H1 (cell line): Measurements from ENCODE around the gene CASZ1. TPM values are rescaled to one million over a fixed set of nuclear protein-coding genes. Genes with fewer than 3 reads are reported as not detected.

Experiments
- CTCF ChIA-PET: fragments of 300-600 bp; sonication (Branson Sonifier 250); formaldehyde crosslinking; loops from one replicate; lab custom pipeline; 2021; ENCODE audit not compliant: partially characterized antibody; lab: Charles Lee
- POLR2A ChIA-PET: fragments of 300-600 bp; sonication (Branson Sonifier 250); formaldehyde crosslinking; loops from one replicate; lab custom pipeline; 2021; ENCODE audit warnings: inconsistent platforms; ENCODE audit not compliant: partially characterized antibody; lab: Charles Lee
- DNase-seq, 2 experiments: peaks; one replicate each; pipeline versions ENCODE4 v3.0.0 to v3.0.0-alpha.2; 2010 to 2022; ENCODE audit warnings: low spot score in 2 of 2, low read depth in 1 of 2, mixed read lengths in 1 of 2
- FAIRE-seq: peaks from 2 replicates; lab custom pipeline; 2011; peaks lifted over from hg19 to GRCh38; lab: Jason Lieb, UNC
- H2AFZ ChIP-seq: 2 replicates; pipeline ENCODE4 v1.8.1; 2012; ENCODE audit warnings: low read length, inconsistent platforms
- H2AK5ac ChIP-seq: 2 replicates; pipeline ENCODE4 v1.6.1; 2013; ENCODE audit warnings: low read depth, low read length
- H2BK120ac ChIP-seq: replicated peaks from 2 replicates; pipeline ENCODE3; 2013; ENCODE audit warnings: low read depth, low read length, inconsistent platforms
- H2BK12ac ChIP-seq: 2 replicates; pipeline ENCODE4 v1.6.1; 2013; ENCODE audit warnings: low read depth, low read length
- H2BK15ac ChIP-seq: 2 replicates; pipeline ENCODE4 v1.6.1; 2013; ENCODE audit warnings: low read length
- H2BK20ac ChIP-seq: 2 replicates; pipeline ENCODE4 v1.6.1; 2013; ENCODE audit warnings: low read length
- H2BK5ac ChIP-seq: 2 replicates; pipeline ENCODE4 v1.6.1; 2013; ENCODE audit warnings: low read depth, low read length
- H3K14ac ChIP-seq: 2 replicates; pipeline ENCODE4 v1.6.1; 2013; ENCODE audit warnings: inconsistent platforms; ENCODE audit not compliant: insufficient read length
- H3K18ac ChIP-seq: 2 replicates; pipeline ENCODE4 v1.6.1; 2013; ENCODE audit warnings: low read length; ENCODE audit errors: extremely low read depth
- H3K23ac ChIP-seq: 2 replicates; pipeline ENCODE4 v1.6.1; 2013; ENCODE audit warnings: inconsistent platforms; ENCODE audit not compliant: insufficient read length
- H3K23me2 ChIP-seq: 2 replicates; pipeline ENCODE4 v1.6.1; 2013; ENCODE audit warnings: low read depth, low read length
- H3K27ac ChIP-seq: 2 replicates; pipeline ENCODE4 v1.6.1; 2011; ENCODE audit warnings: low read depth, low read length, inconsistent platforms
- H3K27me3 ChIP-seq, 4 experiments: replicated peaks in 1 of 4; 1 replicate in 1 of 4; 2 replicates in 3 of 4; pipeline versions ENCODE4 v1.6.1 to v1.8.1; 2011 to 2013; ENCODE audit warnings: low read length in 3 of 4, mild to moderate bottlenecking in 3 of 4, inconsistent platforms in 2 of 4, mixed read lengths in 2 of 4, moderate library complexity in 1 of 4; ENCODE audit not compliant: control insufficient read depth in 3 of 4, insufficient read depth in 3 of 4; ENCODE audit errors: extremely low read depth in 1 of 4
- H3K36me3 ChIP-seq, 4 experiments: 2 replicates each; pipeline versions ENCODE4 v1.6.1 to v1.8.1; 2011 to 2013; ENCODE audit warnings: mild to moderate bottlenecking in 4 of 4, low read length in 3 of 4, moderate library complexity in 2 of 4, control low read depth in 1 of 4, inconsistent platforms in 1 of 4; ENCODE audit not compliant: insufficient read depth in 4 of 4, control insufficient read depth in 2 of 4
- H3K4ac ChIP-seq: replicated peaks from 2 replicates; pipeline ENCODE3; 2013; ENCODE audit warnings: low read length, low read depth, mixed read lengths, inconsistent platforms; ENCODE audit not compliant: insufficient read length
- H3K4me1 ChIP-seq, 4 experiments: replicated peaks in 1 of 4; 1 replicate in 1 of 4; 2 replicates in 3 of 4; pipeline versions ENCODE4 v1.6.1 to v1.8.1; 2011 to 2013; ENCODE audit warnings: low read length in 3 of 4, inconsistent platforms in 2 of 4, mixed read lengths in 1 of 4; ENCODE audit not compliant: insufficient read depth in 4 of 4, control insufficient read depth in 3 of 4
- H3K4me2 ChIP-seq, 2 experiments: 2 replicates each; pipeline versions ENCODE4 v1.6.1 to v1.8.1; 2011 to 2013; ENCODE audit warnings: low read depth in 2 of 2, low read length in 2 of 2, control low read depth in 1 of 2, inconsistent platforms in 1 of 2, mild to moderate bottlenecking in 1 of 2; ENCODE audit not compliant: insufficient read depth in 1 of 2
- H3K4me3 ChIP-seq, 4 experiments: fragments of 200-600, 300-600 bp in 1 of 4; sonication (generic), shearing (Covaris generic), sonication (Bioruptor Twin) in 1 of 4; 2 replicates each; pipeline versions ENCODE4 v1.5.1 to v1.8.1; 2011 to 2016; ENCODE audit warnings: low read length in 4 of 4, low read depth in 3 of 4, control low read depth in 2 of 4, inconsistent platforms in 2 of 4, mild to moderate bottlenecking in 2 of 4, mixed read lengths in 1 of 4, moderate library complexity in 1 of 4; ENCODE audit not compliant: insufficient read depth in 2 of 4; ENCODE audit errors: extremely low read depth in 1 of 4
- H3K56ac ChIP-seq: replicated peaks from 2 replicates; pipeline ENCODE3; 2013; ENCODE audit warnings: low read depth, mild to moderate bottlenecking, mixed read lengths, low read length, inconsistent platforms; ENCODE audit not compliant: insufficient read length
- H3K79me1 ChIP-seq: 2 replicates; pipeline ENCODE4 v1.6.1; 2013; ENCODE audit warnings: low read depth, low read length, control low read depth
- H3K79me2 ChIP-seq, 2 experiments: 2 replicates each; pipeline versions ENCODE4 v1.6.1 to v1.8.1; 2012 to 2013; ENCODE audit warnings: low read length in 2 of 2, mild to moderate bottlenecking in 2 of 2, inconsistent platforms in 1 of 2; ENCODE audit not compliant: insufficient read depth in 2 of 2, control insufficient read depth in 1 of 2
- H3K9ac ChIP-seq, 4 experiments: replicated peaks in 1 of 4; 1 replicate in 1 of 4; 2 replicates in 3 of 4; pipeline versions ENCODE4 v1.6.1 to v1.8.1; 2011 to 2013; ENCODE audit warnings: low read depth in 3 of 4, low read length in 3 of 4, control low read depth in 2 of 4, mild to moderate bottlenecking in 2 of 4, moderate library complexity in 2 of 4, inconsistent platforms in 1 of 4; ENCODE audit errors: extremely low read depth in 1 of 4
- H3K9me3 ChIP-seq, 2 experiments: 2 replicates each; pipeline versions ENCODE4 v1.6.1 to v1.8.1; 2012 to 2013; ENCODE audit warnings: mild to moderate bottlenecking in 2 of 2, moderate library complexity in 2 of 2, control low read depth in 1 of 2, inconsistent platforms in 1 of 2, low read depth in 1 of 2, low read length in 1 of 2, mixed read lengths in 1 of 2; ENCODE audit not compliant: insufficient read depth in 2 of 2
- H4K20me1 ChIP-seq, 2 experiments: replicated peaks in 1 of 2; 2 replicates each; pipeline versions ENCODE3 to v1.8.1; 2011 to 2013; ENCODE audit warnings: inconsistent platforms in 2 of 2, low read length in 2 of 2, mild to moderate bottlenecking in 1 of 2; ENCODE audit not compliant: insufficient read depth in 2 of 2, control insufficient read depth in 1 of 2
- H4K5ac ChIP-seq: 2 replicates; pipeline ENCODE4 v1.6.1; 2013; ENCODE audit warnings: low read length, low read depth, mixed read lengths, inconsistent platforms; ENCODE audit not compliant: insufficient read length
- H4K8ac ChIP-seq: 2 replicates; pipeline ENCODE4 v1.8.0; 2013; ENCODE audit warnings: mild to moderate bottlenecking, moderate library complexity, low read length, inconsistent platforms; ENCODE audit not compliant: insufficient read depth; ENCODE audit errors: extremely low read depth
- H4K91ac ChIP-seq: replicated peaks from 2 replicates; pipeline ENCODE3; 2013; ENCODE audit warnings: low read length, mixed read lengths, inconsistent platforms; ENCODE audit not compliant: insufficient read length
- CHD2 ChIP-seq: IDR thresholded peaks from 2 replicates; pipeline ENCODE4 v1.6.1; 2012; ENCODE audit warnings: low read length, improper control_type of control experiment
- CREB1 ChIP-seq: IDR thresholded peaks from 2 replicates; pipeline ENCODE4 v1.6.1; 2012; ENCODE audit warnings: inconsistent platforms
- GTF2F1 ChIP-seq: IDR thresholded peaks from 2 replicates; pipeline ENCODE4 v1.6.1; 2012; ENCODE audit warnings: low read depth, low read length, improper control_type of control experiment, borderline replicate concordance
- KDM4A ChIP-seq: IDR thresholded peaks from one replicate; pipeline ENCODE4 v1.7.1; 2012; ENCODE audit warnings: low read depth, mild to moderate bottlenecking, moderate library complexity, low read length, inconsistent platforms; ENCODE audit not compliant: severe bottlenecking
- PHF8 ChIP-seq: fragments of 200-600 bp; sonication (generic); conservative IDR thresholded peaks from 2 replicates; pipeline ENCODE4 v1.7.1; 2012; ENCODE audit warnings: low read depth, mild to moderate bottlenecking, inconsistent platforms, low read length, moderate library complexity
- RFX5 ChIP-seq: IDR thresholded peaks from 2 replicates; pipeline ENCODE4 v1.6.1; 2011; ENCODE audit warnings: low read depth, low read length, improper control_type of control experiment, borderline replicate concordance
- SRF ChIP-seq: IDR thresholded peaks from 2 replicates; pipeline ENCODE4 v1.6.1; 2011; ENCODE audit warnings: mild to moderate bottlenecking, low read depth, low read length, moderate library complexity
- TBP ChIP-seq: IDR thresholded peaks from 2 replicates; pipeline ENCODE4 v1.6.1; 2011; ENCODE audit warnings: low read depth, low read length, improper control_type of control experiment
- TCF12 ChIP-seq: IDR thresholded peaks from 2 replicates; pipeline ENCODE4 v1.6.1; 2011; ENCODE audit warnings: low read depth, mild to moderate bottlenecking, low read length
- WGBS, 2 experiments: shearing (Covaris generic) in 1 of 2; methylation state at CpG; one replicate each; pipeline versions ENCODE4 v1.1.6 to v1.1.7; 2013 to 2015; ENCODE audit warnings: low lambda C conversion rate in 2 of 2, mixed read lengths in 2 of 2, inconsistent platforms in 1 of 2, low coverage in 1 of 2, missing lambda C conversion rate in 1 of 2; ENCODE audit not compliant: insufficient replicate concordance in 2 of 2, insufficient coverage in 1 of 2, insufficient read length in 1 of 2; ENCODE audit errors: extremely low coverage in 1 of 2, missing lambda C conversion rate in 1 of 2; 5-methylcytosine and 5-hydroxymethylcytosine counted together
- polyA plus RNA-seq, 7 experiments: library from polyadenylated mRNA; depleted of rRNA in 3 of 7; stranded (reverse) in 5 of 7; unstranded in 2 of 7; fragments of >200 nt in 5 of 7; fragments of 200-250 nt in 2 of 7; gene quantifications; 1 replicate in 5 of 7; 2 replicates in 1 of 7; 4 replicates in 1 of 7; pipeline versions ENCODE4 v1.2.1 to v1.2.3, GENCODE V29; 2011 to 2013; ENCODE audit warnings: missing spikeins in 2 of 7, mixed read lengths in 2 of 7
- total RNA-seq: library from RNA; stranded (reverse); fragmentation: NEBNext Ultra II Directional; extraction: Animal tissue kit (Norgen Biotek cat#: 25700); gene quantifications from 2 replicates; pipeline ENCODE4 v1.2.1, GENCODE V29; 2021
- TF ChIP-seq, protein P1 (sequence below): IDR thresholded peaks from 2 replicates; pipeline ENCODE4 v1.6.1; 2012; ENCODE audit warnings: inconsistent platforms

CASZ1 gene
- total and polyA plus RNA-seq, 2 of the 8 experiments (the other 6 are each of a cell fraction or from before 2014, with no cell fraction given) = 4.4 to 7.7 TPM

GRCh38 chr1:10589074-10589473 is 207.4 kb downstream of the CASZ1 start:
- Histone ChIP-seq H3K4me2 (no peak overlapping the region), H2BK20ac (no peak overlapping the region), H4K5ac (no peak overlapping the region), H2BK5ac (no peak overlapping the region), H3K4me1 (peaks cover 0 to 8% (median 2%) of the 10 kb centered on the region in 4 experiments; a peak in 3 of 7 replicates), H3K4me3 (no peak overlapping the region), H3K36me3 (no peaks in the 10 kb centered on the region), H4K91ac (no peak overlapping the region), H3K9ac (no peak overlapping the region), H4K20me1 (no peaks in the 10 kb centered on the region), H3K23me2 (no peaks in the 10 kb centered on the region; the same call in 1 of the 2 replicates), H3K27ac (no peak overlapping the region), H3K79me1 (no peaks in the 10 kb centered on the region), H2BK12ac (no peak overlapping the region), H2BK15ac (no peak overlapping the region), H2AFZ (no peak overlapping the region), H2AK5ac (no peak overlapping the region), H3K27me3 (no peaks in the 10 kb centered on the region), H3K23ac (no peak overlapping the region), H3K56ac (no peak overlapping the region), H3K4ac (no peak overlapping the region), H4K8ac (no peak overlapping the region), H3K18ac (no peak overlapping the region), H3K9me3 (no peaks in the 10 kb centered on the region), H3K79me2 (no peaks in the 10 kb centered on the region), H2BK120ac (no peak overlapping the region), H3K14ac (no peak overlapping the region)
- WGBS, 2 experiments = 79% methylated on average over 5 of the region's 5 CpGs; no CpG with 5 or more reads in 1 of the 2 experiments
- FAIRE-seq = no peak
- DNase-seq = no peak
- ChIA-PET CTCF (interaction anchor here (0.9 to 1.6 kb wide), 2 partner anchors 19 to 43 kb away, joined by 3 read pairs; no protein-coding TSS in a partner anchor), POLR2A (interaction anchor here (0.6 kb wide), 1 partner anchor 20 kb away, joined by 6 read pairs; no protein-coding TSS in a partner anchor)
- TF ChIP-seq PHF8 = no peak
- TF ChIP-seq, protein P1, sequence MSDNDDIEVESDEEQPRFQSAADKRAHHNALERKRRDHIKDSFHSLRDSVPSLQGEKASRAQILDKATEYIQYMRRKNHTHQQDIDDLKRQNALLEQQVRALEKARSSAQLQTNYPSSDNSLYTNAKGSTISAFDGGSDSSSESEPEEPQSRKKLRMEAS = no peak
- TF ChIP-seq RFX5 = no peak
- no peak for TF ChIP-seq SRF
- no peak for TF ChIP-seq KDM4A
- TF ChIP-seq TBP = no peak
- TF ChIP-seq CREB1 = no peak
- TF ChIP-seq TCF12 = no peak
- TF ChIP-seq GTF2F1 = no peak
- no peak for TF ChIP-seq CHD2
